Activated CD4-positive, alpha-beta memory T cell treated with anti-CD3 and anti-CD28 coated beads, Interleukin-2, amount 10 ng/mL, durations not matched to agents 7 days and 5 days (primary cell): ENCODE data around the gene TSKU. TPM values are rescaled to one million over a fixed set of nuclear protein-coding genes. Genes with fewer than 3 reads are reported as not detected.

Experiments
- CTCF ChIA-PET: fragments of 350-600 bp; sonication (Branson Sonifier 250); formaldehyde crosslinking; loops from one replicate; lab custom pipeline; 2021; ENCODE audit warnings: antibody characterized with exemption, inconsistent platforms; lab: Charles Lee
- POLR2A ChIA-PET: fragments of 350-600 bp; sonication (Branson Sonifier 250); formaldehyde crosslinking; loops from one replicate; lab custom pipeline; 2021; ENCODE audit warnings: antibody characterized with exemption; lab: Charles Lee
- DNase-seq: peaks from one replicate; pipeline ENCODE4 v3.0.0-alpha.2; 2020
- H3K27ac Mint-ChIP-seq: one replicate; pipeline ENCODE4 v1.8.0; 2021; ENCODE audit warnings: mild to moderate bottlenecking, mixed read lengths
- H3K27me3 Mint-ChIP-seq: one replicate; pipeline ENCODE4 v1.8.0; 2021; ENCODE audit warnings: mixed read lengths
- H3K36me3 Mint-ChIP-seq: one replicate; pipeline ENCODE4 v1.8.0; 2021; ENCODE audit warnings: low read depth, mixed read lengths
- H3K4me1 Mint-ChIP-seq: one replicate; pipeline ENCODE4 v1.8.0; 2021; ENCODE audit warnings: mixed read lengths
- H3K4me3 Mint-ChIP-seq: one replicate; pipeline ENCODE4 v1.8.0; 2021; ENCODE audit warnings: mild to moderate bottlenecking, mixed read lengths
- H3K9me3 Mint-ChIP-seq: one replicate; pipeline ENCODE4 v1.8.0; 2021; ENCODE audit warnings: mixed read lengths
- total RNA-seq, 2 experiments: library from RNA; stranded (reverse); gene quantifications; one replicate each; pipeline ENCODE4 v1.2.3, GENCODE V29; 2021

TSKU gene
- total RNA-seq, 2 experiments from 2014 or later: 0.85 to 1.2 TPM

DNA sequence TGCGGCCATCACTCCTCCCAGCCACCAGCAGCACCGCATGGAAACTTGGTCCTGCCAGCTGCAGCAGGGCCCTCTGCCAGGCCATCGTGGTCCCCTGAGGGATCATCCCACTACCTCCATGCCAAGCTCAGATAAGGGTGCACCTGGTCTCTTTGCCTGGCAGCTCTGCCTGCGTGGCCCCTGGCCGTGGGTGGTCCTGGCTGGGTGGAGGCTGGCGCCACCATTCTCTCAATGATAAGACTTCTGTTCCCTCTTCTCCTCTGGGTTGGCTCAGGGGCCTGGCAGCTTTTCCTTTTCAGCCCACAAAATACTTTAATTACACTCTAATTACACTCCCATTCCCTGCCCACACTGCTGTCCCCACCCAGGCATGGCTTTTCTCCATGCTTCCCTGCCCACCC lies 26.8 kb upstream of the TSKU start:
- H3K4me3 Mint-ChIP-seq: no peak overlapping the region
- H3K4me1 Mint-ChIP-seq: no peaks in the 10 kb centered on the region
- no peak for DNase-seq
- CTCF ChIA-PET: interaction anchor here (0.6 kb wide), 1 partner anchor 34 kb away, joined by 3 read pairs; no protein-coding TSS in a partner anchor
- H3K9me3 Mint-ChIP-seq: no peaks in the 10 kb centered on the region
- H3K27me3 Mint-ChIP-seq: peaks cover 7% of the 10 kb centered on the region
- no peak overlapping the region for H3K27ac Mint-ChIP-seq
- POLR2A ChIA-PET: no interaction called here
- H3K36me3 Mint-ChIP-seq: no peaks in the 10 kb centered on the region

GRCh38 chr11:76758311-76758710 lies 24.8 kb upstream of the TSKU start:
- POLR2A ChIA-PET: no interaction called here
- Mint-ChIP-seq H3K27ac (no peak overlapping the region), H3K4me3 (no peak overlapping the region), H3K9me3 (no peaks in the 10 kb centered on the region), H3K4me1 (no peaks in the 10 kb centered on the region), H3K27me3 (peaks cover 5% of the 10 kb centered on the region), H3K36me3 (no peaks in the 10 kb centered on the region)
- CTCF ChIA-PET: no interaction called here
- DNase-seq: no peak

GRCh38 chr11:76759092-76759491 lies 24.1 kb upstream of the TSKU start:
- no peaks in the 10 kb centered on the region for H3K9me3 Mint-ChIP-seq
- H3K36me3 Mint-ChIP-seq: no peaks in the 10 kb centered on the region
- DNase-seq: no peak
- no peaks in the 10 kb centered on the region for H3K4me1 Mint-ChIP-seq
- POLR2A ChIA-PET: no interaction called here
- no peak overlapping the region for H3K4me3 Mint-ChIP-seq
- H3K27ac Mint-ChIP-seq: no peak overlapping the region
- CTCF ChIA-PET: no interaction called here
- peaks cover 5% of the 10 kb centered on the region for H3K27me3 Mint-ChIP-seq

DNA sequence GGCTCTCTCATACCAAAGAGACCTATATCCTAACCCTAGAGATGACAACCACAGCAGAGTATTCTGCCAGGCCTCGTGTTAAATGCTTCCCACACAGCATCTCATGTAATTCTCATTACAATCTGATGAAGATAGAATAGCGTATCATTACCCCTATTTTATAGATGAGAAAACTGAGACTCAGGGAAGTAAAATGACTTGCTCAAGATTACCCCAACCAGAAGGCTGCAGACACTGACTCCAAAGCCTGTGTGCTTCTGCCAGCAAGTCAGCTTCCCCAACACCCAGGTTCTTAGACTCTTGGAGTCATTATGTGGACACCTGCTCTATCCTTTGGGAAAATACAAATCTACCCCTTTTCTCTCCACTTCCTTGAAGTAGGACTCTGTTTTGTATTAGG lies 23.6 kb upstream of the TSKU start:
- no peaks in the 10 kb centered on the region for H3K36me3 Mint-ChIP-seq
- H3K4me1 Mint-ChIP-seq: no peaks in the 10 kb centered on the region
- no peak overlapping the region for H3K4me3 Mint-ChIP-seq
- peaks cover 7% of the 10 kb centered on the region for H3K27me3 Mint-ChIP-seq
- no peaks in the 10 kb centered on the region for H3K9me3 Mint-ChIP-seq
- H3K27ac Mint-ChIP-seq: no peak overlapping the region
- ChIA-PET POLR2A (no interaction called here), CTCF (no interaction called here)
- DNase-seq: no peak

- no peak for DNase-seq
- Mint-ChIP-seq H3K36me3 (no peaks in the 10 kb centered on the region), H3K27ac (no peak overlapping the region), H3K4me3 (no peak overlapping the region), H3K4me1 (no peaks in the 10 kb centered on the region), H3K27me3 (peaks cover 8% of the 10 kb centered on the region), H3K9me3 (no peaks in the 10 kb centered on the region)
- CTCF ChIA-PET: interaction anchor here (0.6 kb wide), 1 partner anchor 40 kb away, joined by 3 read pairs; no protein-coding TSS in a partner anchor
- POLR2A ChIA-PET: interaction anchor here (0.5 kb wide), 1 partner anchor 66 kb away, joined by 3 read pairs; no protein-coding TSS in a partner anchor
These were observed 22.9 kb upstream of the TSKU start for GRCh38 chr11:76760236-76760635.

- ChIA-PET CTCF (no interaction called here), POLR2A (interaction anchor here (1.2 kb wide), 1 partner anchor 21 kb away, joined by 3 read pairs; no protein-coding TSS in a partner anchor)
- peaks cover 3% of the 10 kb centered on the region for H3K4me1 Mint-ChIP-seq
- H3K36me3 Mint-ChIP-seq: no peaks in the 10 kb centered on the region
- peaks cover 5% of the 10 kb centered on the region for H3K27me3 Mint-ChIP-seq
- H3K4me3 Mint-ChIP-seq: no peak overlapping the region
- no peaks in the 10 kb centered on the region for H3K9me3 Mint-ChIP-seq
- no peak for DNase-seq
- no peak overlapping the region for H3K27ac Mint-ChIP-seq
These were observed 21.3 kb upstream of the TSKU start for GRCh38 chr11:76761718-76762355.

GRCh38 chr11:76762356-76762752 lies 20.8 kb upstream of the TSKU start:
- peaks cover 5% of the 10 kb centered on the region for H3K27me3 Mint-ChIP-seq
- CTCF ChIA-PET: no interaction called here
- H3K4me1 Mint-ChIP-seq: peaks cover 8% of the 10 kb centered on the region
- no peak for DNase-seq
- POLR2A ChIA-PET: interaction anchor here (1.2 kb wide), 1 partner anchor 20 kb away, joined by 3 read pairs; no protein-coding TSS in a partner anchor
- H3K9me3 Mint-ChIP-seq: no peaks in the 10 kb centered on the region
- no peak overlapping the region for H3K27ac Mint-ChIP-seq
- no peak overlapping the region for H3K4me3 Mint-ChIP-seq
- no peaks in the 10 kb centered on the region for H3K36me3 Mint-ChIP-seq

GRCh38 chr11:76762867-76763572 lies 20.1 kb upstream of the TSKU start:
- Mint-ChIP-seq H3K27me3 (peaks cover 5% of the 10 kb centered on the region), H3K36me3 (no peaks in the 10 kb centered on the region), H3K4me3 (no peak overlapping the region), H3K9me3 (no peaks in the 10 kb centered on the region), H3K27ac (no peak overlapping the region), H3K4me1 (peaks cover 15% of the 10 kb centered on the region)
- DNase-seq: no peak
- CTCF ChIA-PET: no interaction called here
- POLR2A ChIA-PET: no interaction called here

DNA sequence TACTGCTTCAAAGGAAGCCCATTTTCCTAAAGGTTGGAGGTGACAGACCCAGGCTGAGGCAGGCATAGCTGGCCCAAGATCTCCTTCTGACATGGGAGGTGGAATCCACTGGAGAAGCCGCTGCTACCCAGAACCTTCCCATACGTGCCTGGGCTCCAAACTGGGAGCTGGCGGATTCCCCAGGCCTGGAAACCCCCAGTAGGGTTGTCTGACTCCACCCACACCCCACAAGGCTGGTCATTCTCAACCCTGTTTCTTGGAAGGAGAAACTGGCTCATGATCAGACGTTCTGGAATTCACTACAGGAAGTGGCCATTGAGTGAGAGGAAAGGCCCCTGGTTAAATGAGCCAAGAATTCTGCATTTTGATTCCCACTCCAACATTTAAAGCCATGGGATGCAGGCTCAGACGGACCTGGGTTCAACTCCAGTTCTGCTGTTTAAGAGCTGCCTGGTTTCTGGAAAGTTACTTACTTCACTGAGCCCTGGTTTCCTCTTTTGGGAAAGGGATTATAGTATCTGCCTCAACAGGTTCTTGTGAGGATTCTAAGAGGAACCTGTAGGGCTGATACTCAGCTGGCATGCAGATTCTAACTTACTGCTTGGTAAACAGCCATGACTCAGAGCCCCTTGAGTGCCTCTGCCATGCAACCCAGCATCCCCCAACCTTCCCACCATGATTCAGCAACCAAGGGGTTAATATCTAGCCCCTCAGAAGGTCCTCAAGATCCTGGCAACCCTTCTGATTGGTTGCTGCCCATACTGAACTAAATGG lies 19.4 kb upstream of the TSKU start:
- DNase-seq: no peak
- H3K9me3 Mint-ChIP-seq: no peaks in the 10 kb centered on the region
- H3K36me3 Mint-ChIP-seq: no peaks in the 10 kb centered on the region
- CTCF ChIA-PET: no interaction called here
- POLR2A ChIA-PET: no interaction called here
- H3K27me3 Mint-ChIP-seq: peaks cover 5% of the 10 kb centered on the region
- H3K4me1 Mint-ChIP-seq: peaks cover 22% of the 10 kb centered on the region
- H3K27ac Mint-ChIP-seq: no peak overlapping the region
- no peak overlapping the region for H3K4me3 Mint-ChIP-seq

DNA sequence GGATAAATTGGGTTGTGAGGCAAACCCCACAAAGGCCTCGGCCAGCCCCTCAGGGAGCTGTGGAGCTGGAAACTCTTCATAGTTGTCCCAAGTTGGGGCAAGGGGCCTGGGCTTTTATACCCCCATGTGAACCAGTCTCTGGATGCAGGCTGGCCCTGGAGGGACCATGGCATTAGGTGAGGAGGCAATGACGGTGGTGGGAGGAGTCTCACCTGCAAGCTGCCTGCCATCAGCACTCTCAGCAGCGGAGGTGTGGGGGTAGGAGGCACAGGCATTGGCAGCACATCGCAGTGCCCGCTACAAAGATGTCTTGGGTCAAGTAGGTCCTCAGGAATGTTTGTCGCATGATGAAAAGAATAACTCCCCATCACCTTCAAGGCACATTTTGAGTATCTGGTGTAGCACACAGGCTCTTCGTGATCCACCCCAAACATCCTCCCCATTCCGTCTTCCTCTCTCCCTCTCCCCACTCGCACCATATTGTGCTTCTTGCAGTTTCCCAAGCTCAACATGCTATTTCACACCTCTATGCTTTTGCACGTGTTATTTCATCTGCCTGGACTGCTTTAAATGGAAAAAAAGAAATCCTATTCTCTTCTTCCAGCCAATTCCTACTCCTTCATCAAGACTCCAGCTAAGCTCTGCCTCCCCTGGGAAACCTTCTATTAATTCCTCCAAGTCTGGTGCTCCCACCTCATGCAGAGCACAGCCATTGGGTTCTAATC lies 18.1 kb upstream of the TSKU start:
- CTCF ChIA-PET: no interaction called here
- H3K4me3 Mint-ChIP-seq: no peak overlapping the region
- peaks cover 4% of the 10 kb centered on the region for H3K27me3 Mint-ChIP-seq
- no peak for DNase-seq
- no peaks in the 10 kb centered on the region for H3K9me3 Mint-ChIP-seq
- peaks cover 32% of the 10 kb centered on the region for H3K4me1 Mint-ChIP-seq
- no peak overlapping the region for H3K27ac Mint-ChIP-seq
- POLR2A ChIA-PET: no interaction called here
- H3K36me3 Mint-ChIP-seq: no peaks in the 10 kb centered on the region

DNA sequence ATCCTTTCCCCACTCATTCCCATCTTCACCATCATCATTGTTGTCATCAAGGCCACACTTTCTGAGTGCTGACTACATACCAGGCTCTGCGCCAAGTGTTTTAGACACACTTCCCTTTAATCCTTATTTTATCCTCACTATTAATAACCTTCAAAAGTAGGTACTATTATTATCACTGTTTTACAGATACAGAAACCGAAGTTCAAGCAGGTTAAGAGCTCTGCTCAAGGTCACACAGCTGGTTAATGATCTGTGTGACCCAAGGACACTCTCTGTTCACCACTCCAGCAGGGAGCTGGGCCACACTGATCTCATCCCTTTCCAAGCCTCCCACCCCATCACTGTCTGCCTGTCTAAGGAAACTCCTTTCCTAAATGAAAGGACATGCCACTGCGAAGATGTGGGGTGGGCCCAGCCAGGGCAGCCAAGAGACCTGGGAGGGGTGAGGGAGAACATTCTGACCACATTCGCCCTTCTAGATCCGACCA lies 17.2 kb upstream of the TSKU start:
- ChIA-PET POLR2A (no interaction called here), CTCF (interaction anchor here (0.8 kb wide), 1 partner anchor 32 kb away, joined by 4 read pairs; no protein-coding TSS in a partner anchor)
- no peaks in the 10 kb centered on the region for H3K9me3 Mint-ChIP-seq
- no peaks in the 10 kb centered on the region for H3K36me3 Mint-ChIP-seq
- H3K4me1 Mint-ChIP-seq: peaks cover 40% of the 10 kb centered on the region
- no peak overlapping the region for H3K27ac Mint-ChIP-seq
- DNase-seq: no peak
- no peak overlapping the region for H3K4me3 Mint-ChIP-seq
- H3K27me3 Mint-ChIP-seq: peaks cover 3% of the 10 kb centered on the region

DNA sequence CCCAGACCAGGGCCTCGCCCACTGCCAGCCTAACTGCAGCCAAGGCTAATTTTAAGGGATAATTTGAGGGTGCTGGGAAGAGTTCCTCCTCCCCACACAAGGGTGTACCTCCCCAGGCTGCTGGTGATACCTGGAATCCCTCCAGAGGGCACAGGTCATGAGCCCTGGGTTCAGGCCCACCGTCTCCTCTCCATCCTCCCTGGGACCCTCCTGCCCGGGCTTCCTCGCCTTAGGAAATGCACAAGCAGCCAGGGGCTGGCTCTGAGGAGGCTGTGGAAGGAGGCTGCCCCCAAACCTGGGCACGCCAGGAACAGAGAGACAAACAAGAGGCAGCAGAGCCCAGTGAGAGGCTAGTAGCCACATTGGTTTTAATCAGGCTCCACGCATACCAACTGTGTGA lies 16.6 kb upstream of the TSKU start:
- CTCF ChIA-PET: interaction anchor here (0.8 kb wide), 1 partner anchor 32 kb away, joined by 4 read pairs; no protein-coding TSS in a partner anchor
- Mint-ChIP-seq H3K27me3 (peaks cover 3% of the 10 kb centered on the region), H3K4me3 (no peak overlapping the region), H3K4me1 (peaks cover 46% of the 10 kb centered on the region), H3K27ac (no peak overlapping the region), H3K9me3 (no peaks in the 10 kb centered on the region), H3K36me3 (no peaks in the 10 kb centered on the region)
- no peak for DNase-seq
- POLR2A ChIA-PET: no interaction called here
